Measurements from ENCODE around the gene PDSS2.

Gene PDSS2

GRCh38 chr6:107357842-107358241, 101.5 kb downstream of the PDSS2 start:
- DNase-seq, result no peak

DNA sequence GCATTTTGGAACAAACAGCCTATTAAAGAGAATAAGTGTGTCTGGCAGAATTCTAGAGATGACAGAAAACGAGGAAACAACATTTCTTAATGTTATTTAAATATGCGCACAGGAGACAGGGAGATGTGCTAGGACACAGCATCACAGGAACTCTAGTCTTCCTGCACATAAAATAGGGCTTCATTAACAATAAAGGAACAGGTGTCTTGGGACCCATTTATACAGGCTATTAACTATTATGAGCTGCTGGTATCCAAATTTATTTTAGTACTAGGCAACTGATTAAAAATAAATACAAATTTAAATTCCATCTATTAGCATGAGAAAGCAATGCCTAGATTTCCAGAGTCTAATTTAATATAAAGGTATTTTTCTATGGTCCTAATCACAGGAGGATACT, 102.3 kb downstream of the PDSS2 start:
- no peak for DNase-seq

DNA sequence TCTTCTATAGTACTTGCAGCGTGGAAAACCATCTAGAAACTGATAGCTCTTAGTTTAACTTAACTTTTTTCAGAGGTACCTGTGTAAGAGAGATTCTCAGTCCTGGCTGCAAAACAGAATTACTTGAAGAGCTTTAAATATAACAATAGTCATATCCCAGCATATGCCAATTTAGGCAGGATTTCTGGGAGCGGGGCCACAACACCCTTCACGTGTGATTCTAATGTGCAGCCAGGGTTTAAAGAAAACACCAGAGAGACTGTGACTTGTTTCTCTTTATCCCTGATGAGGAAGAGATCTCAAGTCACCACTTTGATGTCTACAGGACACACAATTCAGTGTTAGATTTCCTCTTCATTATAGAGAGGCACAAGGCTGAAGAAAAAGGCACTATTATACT, 103.7 kb downstream of the PDSS2 start:
- no peak for DNase-seq

GRCh38 chr6:107354451-107354850, 104.9 kb downstream of the PDSS2 start:
- DNase-seq, result no peak

GRCh38 chr6:107353773-107354382, 105.5 kb downstream of the PDSS2 start:
- no peak for DNase-seq

- DNase-seq, result no peak
Observed at GRCh38 chr6:107348224-107348623, 111.1 kb downstream of the PDSS2 start.

GRCh38 chr6:107345393-107345792, 114.0 kb downstream of the PDSS2 start:
- no peak for DNase-seq

DNA sequence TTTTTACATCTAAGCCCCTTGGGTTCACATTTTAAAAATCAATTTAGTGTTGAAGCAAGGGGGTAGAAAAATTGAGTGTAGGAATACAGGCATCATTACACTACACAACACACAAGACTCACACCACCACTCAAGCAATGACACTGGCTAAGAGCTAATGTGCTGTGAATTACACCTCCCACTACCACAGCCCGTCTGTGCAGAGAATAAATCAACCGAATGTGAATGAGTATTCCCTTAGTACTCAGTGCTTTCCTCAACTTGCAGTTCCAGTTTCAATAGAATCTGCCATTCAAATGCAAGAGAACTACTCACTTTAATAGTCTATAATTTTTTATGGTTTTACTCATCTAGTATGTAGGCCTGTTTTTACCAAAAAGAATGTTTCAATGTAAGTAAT, 114.4 kb downstream of the PDSS2 start:
- no peak for DNase-seq

- DNase-seq, result no peak
Observed at GRCh38 chr6:107344383-107344782, 115.0 kb downstream of the PDSS2 start.

DNA sequence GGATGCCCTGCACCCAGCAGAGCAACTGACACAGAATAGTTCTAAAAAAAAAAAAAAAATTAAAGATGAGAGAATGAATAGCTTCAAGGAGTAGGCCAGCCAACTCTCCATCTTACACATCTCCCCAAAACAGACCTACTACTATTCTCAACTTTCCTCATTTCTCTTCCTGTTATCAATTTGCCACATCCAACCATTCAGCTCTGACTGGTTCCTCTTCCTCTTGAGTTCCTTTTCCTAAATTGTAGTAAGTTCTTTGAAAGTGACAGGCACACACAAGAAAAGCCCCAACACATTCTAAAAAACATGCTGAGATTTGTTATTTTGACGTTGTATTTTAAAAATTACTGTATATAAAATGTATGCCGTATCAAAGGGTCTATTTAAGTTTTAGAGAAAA, 117.2 kb downstream of the PDSS2 start:
- DNase-seq, result no peak

DNA sequence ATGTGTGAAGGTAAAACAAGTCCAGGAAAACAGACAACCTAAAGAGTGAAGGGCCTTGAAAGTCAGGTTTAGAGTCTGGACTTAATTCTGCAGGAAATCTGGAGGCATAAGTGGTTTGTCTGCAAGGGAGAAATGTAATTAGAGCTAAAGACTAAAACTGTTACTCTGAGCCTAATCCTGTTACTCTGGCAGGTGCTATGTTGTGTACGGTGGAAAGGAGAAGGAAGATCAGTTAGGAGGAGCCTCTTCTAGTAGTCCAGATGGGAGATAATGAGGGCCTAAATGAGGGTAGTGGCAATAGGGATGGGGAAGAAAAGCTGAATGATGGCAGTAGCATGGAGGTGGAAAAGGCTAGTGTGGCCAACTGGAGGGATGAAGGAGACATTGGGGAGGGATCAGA, 118.5 kb downstream of the PDSS2 start:
- DNase-seq, result no peak

DNA sequence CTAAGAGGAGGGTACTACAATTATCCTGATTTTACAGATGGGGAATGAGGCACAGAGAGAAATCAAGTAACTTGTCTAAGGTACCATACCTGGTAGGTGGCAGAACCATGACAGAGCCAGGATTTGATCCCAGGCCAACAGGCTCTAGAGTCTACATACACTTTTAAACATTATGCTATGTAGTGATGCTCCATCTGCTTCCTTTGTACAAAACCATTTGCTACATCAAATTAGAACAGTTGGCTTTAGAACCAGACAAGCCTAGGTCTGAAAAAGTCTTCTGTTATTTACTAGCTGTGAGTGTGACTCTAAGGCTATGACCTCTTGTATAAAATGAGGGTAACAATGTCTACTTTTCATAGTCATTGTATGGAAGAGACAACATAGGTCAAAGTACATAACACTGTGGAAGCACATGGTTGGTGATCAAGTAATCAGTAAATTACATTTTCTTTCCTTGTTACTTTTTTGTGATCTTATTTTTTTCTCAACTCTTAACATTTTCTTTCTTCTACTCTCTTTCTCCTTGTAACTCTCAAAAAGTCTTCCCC, 122.1 kb downstream of the PDSS2 start:
- no peak for DNase-seq

- DNase-seq, result no peak
Observed at GRCh38 chr6:107334026-107334425, 125.3 kb downstream of the PDSS2 start.

DNA sequence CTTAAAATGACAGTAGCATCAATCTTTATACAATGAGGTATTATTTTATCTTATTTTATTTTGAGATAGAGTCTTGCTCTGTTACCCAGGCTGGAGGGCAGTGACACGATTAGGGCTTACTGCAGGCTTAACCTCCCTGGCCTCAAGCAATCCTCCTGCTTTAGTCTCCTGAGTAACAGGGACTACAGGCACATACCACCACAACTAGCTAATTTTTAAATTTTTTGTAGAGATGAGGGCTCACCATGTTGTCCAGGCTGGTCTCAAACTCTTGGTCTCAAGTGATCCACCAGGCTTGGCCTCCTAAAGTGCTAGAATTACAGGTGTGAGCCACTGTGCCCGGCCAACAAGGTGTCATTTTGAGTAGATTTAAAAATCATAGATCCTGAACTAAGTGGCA, 125.9 kb downstream of the PDSS2 start:
- DNase-seq, result no peak

GRCh38 chr6:107331409-107332386, 127.7 kb downstream of the PDSS2 start:
- DNase-seq, result no peak

DNA sequence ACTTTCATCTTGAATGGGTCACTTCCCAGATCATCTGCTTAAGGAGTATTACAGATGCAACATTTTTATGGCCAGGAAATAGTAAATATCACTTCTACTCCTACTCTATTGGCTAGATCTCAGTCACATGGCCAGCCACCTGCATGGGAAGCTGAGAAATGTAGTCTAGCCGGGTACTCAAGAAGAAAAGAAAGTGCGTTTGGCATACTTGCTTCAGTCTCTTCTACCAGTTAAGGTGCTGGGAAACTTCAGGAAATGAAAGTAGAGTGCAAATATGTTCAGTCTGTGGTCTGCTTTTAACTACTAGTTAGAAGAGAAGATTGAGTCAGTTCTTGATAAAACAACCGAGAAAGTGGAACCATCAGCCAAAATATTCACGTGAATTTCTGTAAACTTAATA, 129.2 kb downstream of the PDSS2 start:
- no peak for DNase-seq

DNA sequence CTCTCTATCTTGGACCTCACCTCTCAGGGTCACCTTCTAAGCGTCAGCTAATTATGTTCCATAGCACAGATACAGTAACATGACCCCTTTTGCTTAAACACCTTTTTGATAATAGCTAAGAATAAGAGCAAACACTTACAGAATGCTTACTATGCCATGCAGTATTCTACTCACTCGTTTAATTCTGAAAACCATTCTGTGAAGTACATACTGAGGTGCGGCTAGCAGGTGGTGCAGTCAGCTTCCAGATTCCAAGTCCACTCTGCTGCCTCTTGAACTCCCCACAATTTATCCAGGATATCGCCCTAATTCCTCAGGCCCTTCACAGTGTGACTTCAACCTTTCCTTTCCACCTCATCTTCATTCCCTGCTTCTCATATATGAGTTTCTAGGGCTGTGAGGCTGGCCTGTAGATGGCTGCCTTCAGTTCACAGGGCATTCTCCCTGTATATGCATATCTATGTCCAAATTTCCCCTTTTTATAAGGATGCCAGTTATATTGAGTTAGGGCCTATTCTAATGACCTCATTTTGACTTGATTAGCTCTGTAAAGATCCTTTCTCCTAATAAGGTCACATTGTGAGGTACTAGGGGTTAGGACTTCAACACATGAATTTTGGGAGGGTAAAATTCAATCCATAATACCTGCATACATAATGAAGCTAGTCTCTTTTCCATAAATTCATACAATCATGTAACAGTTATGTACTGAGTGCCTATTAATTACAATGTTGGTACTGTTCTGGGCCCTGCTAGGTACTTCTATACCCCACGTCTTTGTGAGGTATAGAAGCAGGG, 130.1 kb downstream of the PDSS2 start:
- DNase-seq, result no peak

- no peak for DNase-seq
Observed at GRCh38 chr6:107328081-107328480, 131.3 kb downstream of the PDSS2 start.

DNA sequence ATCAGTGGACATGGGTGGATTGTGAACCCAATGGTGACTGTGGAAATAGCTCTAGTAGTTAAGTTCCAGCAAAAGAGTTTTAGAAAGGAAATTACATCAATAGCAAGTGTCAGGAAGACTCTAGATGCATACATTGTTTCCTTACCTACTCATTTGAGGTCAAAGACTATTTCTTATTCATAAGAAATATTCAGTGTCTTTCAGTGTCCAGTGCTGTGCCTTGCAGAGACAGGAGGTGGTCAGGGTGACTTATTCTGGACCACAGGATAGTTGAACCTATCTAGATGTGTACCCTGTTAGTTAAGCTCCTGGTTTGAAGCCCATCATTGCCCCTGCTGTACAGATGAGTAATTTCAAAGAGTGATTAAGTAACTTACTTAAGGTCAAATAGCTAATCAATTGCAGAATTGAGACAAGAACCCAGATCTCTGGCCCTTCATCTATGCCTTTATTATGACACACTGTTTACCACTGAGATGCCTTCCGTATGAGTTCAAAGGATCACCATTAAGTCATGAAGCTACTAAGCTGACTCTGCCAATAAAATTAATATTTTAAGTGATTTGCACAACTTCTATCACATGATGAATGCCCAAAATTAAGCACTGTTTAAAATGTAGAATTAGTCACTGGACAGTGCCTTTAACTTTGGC, 136.1 kb downstream of the PDSS2 start:
- no peak for DNase-seq

GRCh38 chr6:107321793-107322192, 137.6 kb downstream of the PDSS2 start:
- DNase-seq, result no peak

DNA sequence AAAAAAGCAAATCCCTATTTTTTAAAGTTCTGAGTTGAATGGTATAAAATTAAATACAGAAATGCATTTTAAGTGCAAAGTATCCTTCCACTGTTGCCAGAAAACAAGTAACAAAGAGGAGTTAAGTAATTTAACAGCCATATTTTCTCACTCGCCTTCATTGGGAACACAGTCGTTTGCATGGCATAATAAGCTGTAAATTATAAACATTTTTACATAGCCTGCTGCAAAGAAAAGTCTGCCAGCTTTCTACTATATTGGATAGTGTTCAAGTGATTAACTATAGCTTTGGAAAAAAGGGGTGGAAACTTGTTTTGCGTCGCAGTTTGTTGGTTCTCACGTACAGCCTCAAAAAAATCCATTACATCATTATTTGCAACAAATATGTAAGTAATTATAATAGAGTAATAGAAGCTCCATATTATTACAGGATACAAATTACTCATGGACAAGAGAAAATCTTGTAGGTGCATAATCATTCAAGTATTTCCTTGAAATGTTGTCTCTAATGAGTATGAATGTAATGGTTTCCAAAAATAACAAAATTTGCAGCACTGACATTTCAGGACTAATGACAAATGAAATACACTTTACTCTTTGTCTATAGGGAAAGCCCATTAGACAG, 139.3 kb downstream of the PDSS2 start:
- DNase-seq, result no peak

DNA sequence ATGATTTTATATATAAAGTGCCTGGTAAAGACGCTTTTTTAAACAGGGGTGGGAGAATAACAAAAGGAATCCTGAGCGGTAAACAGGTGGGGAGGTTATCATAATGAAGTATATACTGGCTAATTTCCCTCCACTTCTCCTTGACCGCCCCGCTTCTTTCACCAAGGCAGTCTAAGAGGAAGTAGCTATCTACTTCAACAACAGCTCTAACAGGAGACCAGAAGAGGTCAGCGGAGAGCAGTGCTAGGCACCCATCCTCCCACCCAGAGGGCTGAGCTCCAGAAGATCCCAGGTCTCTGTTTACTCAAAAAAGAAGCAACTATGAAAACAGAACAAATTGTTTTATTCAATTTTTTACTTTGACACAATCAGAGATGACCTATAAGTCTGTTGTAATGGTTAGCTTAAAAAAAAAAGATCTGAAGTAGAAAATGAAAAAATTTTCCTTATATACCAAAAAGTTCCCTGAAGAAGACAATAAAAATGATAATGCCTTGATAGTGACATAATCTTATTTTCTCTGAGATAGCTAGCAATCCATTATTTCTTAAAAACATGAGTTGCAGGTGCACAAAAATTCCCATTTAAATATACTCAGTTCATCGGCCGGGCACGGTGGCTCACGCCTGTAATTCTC, 141.1 kb downstream of the PDSS2 start:
- DNase-seq, result no peak

All from cortex of kidney (tissue), 1 donor.